GM19328 (cell line): ENCODE measurements around the gene SULT1C3.

Experiments used
- ATAC-seq: cut with Tn5 transposase; IDR thresholded peaks from one replicate; pipeline ENCODE4 v1.9.1; 2021; ENCODE audit warnings: mild to moderate bottlenecking, moderate library complexity; ENCODE audit not compliant: unreplicated experiment

Gene SULT1C3

DNA sequence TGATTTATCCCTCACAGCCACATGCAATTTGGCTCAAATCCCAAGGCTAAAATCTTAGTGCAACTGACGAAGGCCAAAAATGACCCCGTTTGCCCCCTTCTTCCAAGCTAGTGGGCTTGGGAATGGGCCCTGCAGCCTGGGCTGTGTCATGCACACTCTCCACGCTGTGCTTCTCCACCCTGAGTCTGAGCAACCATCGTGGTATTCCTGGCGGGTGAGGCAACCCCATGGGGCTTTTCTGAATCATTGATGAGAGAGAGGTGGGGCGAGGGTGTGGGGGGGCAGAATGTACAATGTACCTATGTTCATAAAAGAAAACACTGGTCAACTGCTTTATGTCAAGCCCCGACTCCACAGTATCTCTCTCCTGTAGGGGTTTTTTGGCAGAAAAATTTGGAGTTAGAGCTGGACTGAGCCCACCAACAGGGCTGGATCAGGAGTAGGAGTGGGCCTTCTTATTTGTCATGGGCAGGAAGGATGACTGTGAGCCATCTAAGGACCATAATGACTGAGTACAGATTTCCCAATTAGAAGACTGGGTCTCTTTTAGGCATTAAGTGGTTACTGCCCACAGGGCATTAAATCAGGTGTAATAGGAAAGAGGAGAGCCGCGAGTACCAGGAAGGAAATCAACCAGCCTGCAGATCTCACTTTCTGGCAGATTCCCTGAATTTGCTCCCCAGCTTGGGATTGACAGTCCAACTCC lies 57.8 kb downstream of the SULT1C3 start:
- ATAC-seq, result no peak

DNA sequence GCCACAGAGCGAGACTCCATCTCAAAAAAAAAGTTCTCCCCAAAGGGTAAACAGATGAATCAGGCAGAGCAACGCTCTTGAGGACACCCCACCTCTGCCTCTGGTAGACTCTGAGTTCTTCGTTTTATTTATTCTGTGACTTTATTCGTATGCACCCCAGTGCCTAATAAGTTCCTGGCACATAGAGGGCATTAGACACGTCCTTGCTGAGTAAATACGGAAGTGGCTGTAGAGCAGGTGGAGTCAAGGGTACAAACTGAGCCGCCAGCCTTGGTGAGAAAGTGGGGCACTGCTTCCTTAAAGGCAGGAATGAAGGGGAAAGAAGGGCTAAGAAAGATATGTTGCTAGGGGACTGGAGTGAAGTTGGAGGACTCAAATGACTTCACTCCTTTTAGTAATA lies 61.8 kb downstream of the SULT1C3 start:
- no peak for ATAC-seq

DNA sequence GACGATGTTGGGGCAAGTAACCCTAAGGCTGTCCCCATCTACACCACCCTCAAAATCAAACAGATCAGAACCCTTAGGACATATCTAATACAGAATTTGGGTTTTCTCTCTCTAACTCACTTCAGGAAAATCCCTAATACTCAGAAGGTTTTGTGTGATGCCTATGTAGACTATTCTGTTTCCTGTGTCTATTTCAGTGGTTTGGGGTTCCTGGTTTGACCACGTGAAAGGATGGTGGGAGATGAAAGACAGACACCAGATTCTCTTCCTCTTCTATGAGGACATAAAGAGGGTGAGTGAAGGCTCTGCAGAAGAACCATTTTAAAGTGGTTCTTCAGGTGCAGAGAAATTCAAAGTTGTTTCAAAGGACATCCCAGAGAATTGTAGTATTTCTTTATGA lies 65.2 kb downstream of the SULT1C3 start:
- ATAC-seq, result no peak

DNA sequence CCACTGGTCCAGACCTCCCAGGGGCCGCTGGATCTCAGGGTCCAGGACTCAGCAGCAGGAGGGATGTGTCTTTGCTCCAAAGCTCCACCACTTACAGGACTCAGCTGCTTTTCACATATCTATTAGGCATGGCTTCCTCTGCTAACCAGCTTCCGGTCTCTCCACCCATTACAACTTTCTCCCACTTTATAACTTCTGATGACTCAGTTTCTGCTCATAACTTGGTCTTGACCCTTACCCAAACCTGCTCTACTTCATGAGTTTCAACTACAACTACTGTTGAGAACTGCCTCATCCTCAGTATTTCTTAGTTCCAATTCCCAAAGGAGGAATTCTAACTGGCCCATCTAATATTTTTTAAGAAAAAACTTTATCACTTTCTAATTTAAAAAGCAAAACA lies 66.1 kb downstream of the SULT1C3 start:
- no peak for ATAC-seq

DNA sequence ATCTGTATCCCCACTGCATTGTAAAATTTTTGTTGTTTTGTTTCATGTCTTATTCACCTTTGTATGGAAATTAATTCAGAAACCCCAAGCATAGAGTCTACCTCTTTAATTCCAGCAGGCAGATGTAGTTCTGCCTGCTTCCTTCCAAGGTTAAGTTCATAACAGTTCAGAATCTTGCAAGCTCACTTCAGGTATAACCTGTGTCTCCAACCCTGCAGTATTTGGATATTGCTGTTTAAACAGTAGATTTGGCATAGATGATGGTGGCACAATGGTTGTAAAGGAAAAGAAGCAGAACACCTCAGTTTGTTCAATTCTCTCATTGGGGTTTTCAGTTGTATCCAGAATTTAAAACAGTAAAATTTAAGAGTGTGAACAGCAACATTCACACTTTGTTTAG lies 70.1 kb downstream of the SULT1C3 start:
- ATAC-seq, result no peak
